Tibial nerve (tissue), 4 donors: Measurements from ENCODE around the gene OTOS.

ENCODE experiments used
- EP300 ChIP-seq, 2 donors: sonication (generic); formaldehyde crosslinking; IDR thresholded peaks; one replicate each; pipeline ENCODE4 v1.6.1; 2017; ENCODE audit warnings: antibody characterized with exemption in 2 of 2, mild to moderate bottlenecking in 1 of 2
- TF ChIP-seq, protein P1 (sequence below), 5 experiments: fragments of 200-600 bp in 3 of 5; fragments of 450-650 bp in 2 of 5; sonication (generic) in 3 of 5; IDR thresholded peaks; one replicate each; pipeline ENCODE4 v1.5.1; 2016 to 2019; ENCODE audit warnings: antibody characterized with exemption in 5 of 5, mild to moderate bottlenecking in 3 of 5, moderate library complexity in 2 of 5

DNA sequence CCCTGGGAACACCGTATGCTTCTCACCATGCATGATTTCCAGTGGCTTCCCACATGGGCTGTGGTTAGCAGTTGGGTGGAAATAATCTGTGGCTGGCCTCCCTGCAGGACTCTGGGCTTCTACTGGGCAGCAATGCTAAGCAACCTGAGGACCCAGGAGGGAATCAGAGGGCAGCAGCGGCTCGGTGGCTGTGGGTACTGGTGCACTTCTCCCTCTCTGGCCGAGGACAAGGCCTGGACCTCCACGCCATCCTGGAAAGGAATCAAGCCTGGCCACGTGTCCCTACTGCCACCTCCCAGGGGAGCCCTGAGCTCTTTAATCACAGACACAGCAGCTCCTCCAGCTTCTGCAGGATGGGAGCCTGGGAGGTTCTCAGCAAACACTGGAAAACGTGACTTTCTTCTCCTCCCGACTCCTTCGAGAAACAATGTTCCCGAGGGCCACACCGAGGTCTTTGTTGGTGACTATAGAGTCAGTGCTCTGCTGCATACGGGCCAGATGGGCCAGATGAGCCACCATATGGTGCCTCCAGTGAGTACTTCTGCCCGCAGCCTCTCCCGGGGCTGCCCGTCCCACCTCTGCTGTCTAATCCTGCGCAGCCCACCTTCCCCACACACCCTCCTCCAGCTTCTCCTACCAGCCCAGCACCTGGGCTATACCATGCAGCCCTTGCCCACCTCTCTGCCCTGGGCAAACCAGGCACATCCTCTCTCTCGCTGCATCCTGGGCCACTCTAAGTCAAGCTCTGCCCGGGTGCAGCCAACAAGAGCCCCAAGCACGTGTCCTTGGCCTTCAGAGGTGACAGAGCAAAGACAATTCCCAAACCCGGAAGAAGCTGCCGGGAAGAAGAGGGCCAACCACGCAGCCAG lies 42.8 kb upstream of the OTOS start:
- TF ChIP-seq, protein P1, sequence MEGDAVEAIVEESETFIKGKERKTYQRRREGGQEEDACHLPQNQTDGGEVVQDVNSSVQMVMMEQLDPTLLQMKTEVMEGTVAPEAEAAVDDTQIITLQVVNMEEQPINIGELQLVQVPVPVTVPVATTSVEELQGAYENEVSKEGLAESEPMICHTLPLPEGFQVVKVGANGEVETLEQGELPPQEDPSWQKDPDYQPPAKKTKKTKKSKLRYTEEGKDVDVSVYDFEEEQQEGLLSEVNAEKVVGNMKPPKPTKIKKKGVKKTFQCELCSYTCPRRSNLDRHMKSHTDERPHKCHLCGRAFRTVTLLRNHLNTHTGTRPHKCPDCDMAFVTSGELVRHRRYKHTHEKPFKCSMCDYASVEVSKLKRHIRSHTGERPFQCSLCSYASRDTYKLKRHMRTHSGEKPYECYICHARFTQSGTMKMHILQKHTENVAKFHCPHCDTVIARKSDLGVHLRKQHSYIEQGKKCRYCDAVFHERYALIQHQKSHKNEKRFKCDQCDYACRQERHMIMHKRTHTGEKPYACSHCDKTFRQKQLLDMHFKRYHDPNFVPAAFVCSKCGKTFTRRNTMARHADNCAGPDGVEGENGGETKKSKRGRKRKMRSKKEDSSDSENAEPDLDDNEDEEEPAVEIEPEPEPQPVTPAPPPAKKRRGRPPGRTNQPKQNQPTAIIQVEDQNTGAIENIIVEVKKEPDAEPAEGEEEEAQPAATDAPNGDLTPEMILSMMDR (IDR thresholded peaks at IDR 0.05): no peak
- no peak for TF ChIP-seq EP300 (IDR thresholded peaks at IDR 0.05)
